ENCODE results near the gene FUT7.
"Not testable (repeated sequence)": the region's sequence is repeated elsewhere in the genome, so short reads cannot be mapped to it uniquely, and the experiment has no call there.

Gene FUT7

GRCh38 chr9:137066096-137066861, 34.4 kb upstream of the FUT7 start:
- no peak for DNase-seq

DNA sequence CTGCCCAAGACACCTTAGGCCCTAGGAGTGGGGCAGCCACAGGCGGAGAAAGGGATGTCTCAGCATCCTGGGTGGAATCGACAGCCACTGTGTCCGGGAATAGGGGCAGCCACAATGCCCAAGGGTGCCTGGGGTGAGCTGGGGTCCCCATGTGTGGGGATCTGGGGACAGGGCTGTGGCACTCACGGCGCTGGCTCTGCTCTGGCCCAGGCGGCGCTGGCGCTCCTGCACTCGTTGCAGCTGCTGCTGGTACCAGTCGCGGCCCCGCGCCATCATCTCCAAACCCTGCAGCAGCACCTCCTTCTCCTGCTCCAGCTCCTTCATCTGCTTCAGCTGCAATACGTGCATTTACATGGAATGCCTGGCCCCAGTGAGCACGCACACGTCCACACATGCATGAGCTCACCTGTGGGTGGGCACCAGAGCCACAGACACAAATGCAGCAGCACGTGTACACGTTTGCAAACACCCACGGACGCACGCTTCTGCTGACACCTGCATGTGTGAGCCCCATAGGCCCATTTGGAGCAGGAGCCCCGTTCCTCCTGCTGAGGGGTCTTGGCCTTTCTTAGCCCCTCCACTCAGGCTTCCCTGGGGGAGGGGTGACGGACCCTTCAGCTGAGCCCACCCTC, 33.6 kb upstream of the FUT7 start:
- DNase-seq: no peak

GRCh38 chr9:137064880-137065164, 32.9 kb upstream of the FUT7 start:
- no peak for DNase-seq

GRCh38 chr9:137064027-137064879, 32.4 kb upstream of the FUT7 start:
- peak; percentile 75 for DNase-seq

- no peak for DNase-seq
Measured at GRCh38 chr9:137063311-137064026, 31.6 kb upstream of the FUT7 start.

DNA sequence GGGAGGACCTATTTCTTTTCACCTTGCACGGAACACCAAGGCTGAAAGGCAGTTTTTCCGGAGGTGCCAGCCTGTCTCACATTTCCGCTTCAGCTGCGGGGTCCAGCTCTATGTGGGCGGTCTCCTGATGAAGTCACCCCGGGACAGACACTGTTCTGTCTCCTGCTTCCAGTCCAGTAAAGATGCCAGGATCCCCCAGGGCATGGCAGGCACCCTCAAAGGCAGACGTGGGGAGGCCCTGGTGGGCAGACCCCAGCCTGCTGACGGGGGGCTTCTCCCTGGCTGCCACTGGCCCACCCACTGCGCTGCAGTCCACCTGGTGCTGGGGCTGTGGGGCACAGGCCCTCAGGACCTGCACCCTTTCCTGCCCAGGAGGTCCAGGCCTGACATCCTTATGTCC, 30.9 kb upstream of the FUT7 start:
- not testable (repeated sequence) for DNase-seq

DNA sequence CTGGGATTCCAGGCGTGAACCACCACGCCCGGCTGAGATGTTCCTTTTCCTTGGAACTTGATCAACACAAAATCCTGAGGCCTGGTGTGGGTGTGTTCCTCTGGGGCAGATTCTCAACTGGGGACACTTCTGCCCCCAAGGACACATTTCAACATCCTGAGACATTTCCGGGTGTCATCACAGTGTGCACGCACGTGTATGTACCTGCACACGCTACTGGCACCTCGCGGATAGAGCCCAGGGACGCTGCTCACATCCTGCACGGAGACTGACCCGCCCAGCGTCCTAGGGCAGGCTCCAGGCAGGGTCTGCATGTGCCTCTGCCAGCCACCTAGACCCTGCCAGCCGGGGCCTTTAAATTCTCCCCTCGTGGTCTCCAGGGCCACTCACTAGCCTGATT, 30.5 kb upstream of the FUT7 start:
- DNase-seq: no peak

GRCh38 chr9:137058521-137059234, 26.8 kb upstream of the FUT7 start:
- DNase-seq: no peak

GRCh38 chr9:137057545-137057944, 25.7 kb upstream of the FUT7 start:
- DNase-seq: no peak

- no peak for DNase-seq
Measured at GRCh38 chr9:137056739-137057415, 25.0 kb upstream of the FUT7 start.

GRCh38 chr9:137055385-137056364, 23.8 kb upstream of the FUT7 start:
- DNase-seq: no peak

DNA sequence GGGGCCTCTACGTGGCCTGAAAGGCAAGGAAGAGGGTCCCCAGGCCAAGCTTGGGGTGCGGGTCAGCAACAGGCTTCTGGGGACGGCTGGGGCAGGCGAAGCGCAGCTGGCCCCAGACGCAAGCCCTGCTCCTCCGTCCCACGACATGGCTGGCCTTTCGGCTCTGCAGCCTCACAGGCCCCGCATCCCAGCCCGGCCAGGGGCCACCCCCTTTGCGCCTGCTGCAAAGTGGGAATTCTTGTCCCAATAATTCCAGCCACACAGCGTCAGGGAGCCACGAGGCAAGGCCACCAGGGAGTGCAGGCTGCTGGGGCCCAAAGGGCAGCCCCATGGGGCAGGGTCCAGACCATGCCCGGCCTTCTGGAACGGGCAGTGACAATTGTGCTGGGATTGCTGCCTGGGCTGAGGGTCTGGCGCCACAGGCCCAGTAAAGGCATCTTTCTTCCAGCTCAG, 23.1 kb upstream of the FUT7 start:
- DNase-seq: no peak

- no peak for DNase-seq
Measured at GRCh38 chr9:137053944-137054931, 22.4 kb upstream of the FUT7 start, which contains the start of gene ENTPD2. ENTPD2 (minus strand) TSS chr9:137054061; CDS start chr9:137053997, 64 bp downstream.

GRCh38 chr9:137052998-137053943, 21.4 kb upstream of the FUT7 start:
- no peak for DNase-seq

DNA sequence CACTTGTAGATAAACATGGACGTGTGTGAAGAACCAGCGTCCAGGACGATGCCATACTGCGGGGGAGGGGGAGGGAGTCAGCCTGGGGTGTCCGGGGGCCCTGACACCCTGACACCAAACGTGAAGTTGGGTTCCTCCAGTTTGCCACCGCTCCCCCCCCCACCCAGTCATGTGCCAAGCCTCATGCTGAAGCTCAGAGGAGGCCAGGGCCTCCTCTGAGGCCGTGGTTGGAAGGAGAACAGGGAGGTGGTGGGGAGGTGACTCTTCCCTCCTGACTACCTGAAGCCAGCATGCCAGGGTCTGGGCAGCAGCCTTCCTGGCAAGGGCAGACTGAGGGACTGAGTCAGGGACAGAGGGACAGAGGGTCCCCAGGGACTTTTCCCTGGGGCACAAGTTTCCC, 20.4 kb upstream of the FUT7 start:
- no peak for DNase-seq

DNA sequence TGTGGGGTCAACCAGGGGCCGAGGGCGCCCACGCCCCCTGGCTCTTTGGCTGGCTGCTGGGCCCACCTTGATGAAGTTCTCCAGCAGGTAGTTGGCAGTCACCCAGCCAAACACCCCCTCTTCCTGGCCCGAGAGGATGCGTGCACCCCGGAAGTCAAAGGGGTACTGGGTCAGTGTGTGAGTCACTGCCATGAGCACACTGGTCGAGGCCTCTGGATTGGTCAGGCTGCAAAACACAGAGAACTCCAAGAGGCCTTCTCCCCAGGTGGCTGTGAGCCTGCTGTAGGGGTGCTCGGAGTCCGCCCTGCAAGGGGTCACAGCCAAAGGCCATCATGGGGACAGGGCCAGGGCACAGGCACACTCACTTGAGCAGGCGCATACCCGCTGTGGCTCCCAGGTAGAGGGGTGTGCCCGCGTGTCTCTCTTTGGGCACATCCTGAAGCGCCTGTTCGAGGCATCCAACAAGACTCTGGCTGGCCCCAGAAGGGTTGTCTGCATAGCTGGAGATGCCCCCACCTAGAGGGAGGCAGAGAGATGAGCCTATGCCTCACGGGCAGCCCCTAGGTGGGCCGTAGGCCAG, 19.3 kb upstream of the FUT7 start:
- DNase-seq: no peak

DNA sequence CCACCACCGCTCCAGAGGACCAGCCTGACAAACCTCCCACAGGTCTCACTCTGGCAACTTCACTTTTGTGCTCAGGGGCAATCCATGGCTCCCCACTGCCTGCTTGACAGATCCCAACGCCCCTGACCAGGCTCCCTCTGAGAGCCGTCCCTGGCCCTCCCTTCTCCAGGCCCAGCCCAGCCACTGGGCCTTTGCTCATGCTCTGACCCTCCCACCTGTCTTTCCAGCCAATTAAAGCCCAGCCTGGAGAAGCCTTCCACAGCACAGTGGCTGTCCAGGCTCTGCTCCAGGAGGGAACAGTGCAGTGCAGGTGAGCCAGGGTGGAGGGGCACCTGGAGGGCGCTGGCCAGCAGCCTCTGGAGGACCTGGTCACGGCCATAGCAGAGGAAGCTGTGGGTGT, 18.7 kb upstream of the FUT7 start:
- DNase-seq: no peak
